SHP77 (cell line): Measurements from ENCODE around the gene UCHL1.
"Not testable (repeated sequence)": the region's sequence is repeated elsewhere in the genome, so short reads cannot be mapped to it uniquely, and the experiment has no call there.

Source experiments
- DNase-seq, 2 experiments: peaks; one replicate each; lab custom pipeline; 2025; lab: John Stamatoyannopoulos, UW

Gene UCHL1

GRCh38 chr4:41290479-41290878, 33.8 kb downstream of the UCHL1 start:
- no peak for DNase-seq

- no peak for DNase-seq
These were observed 37.8 kb downstream of the UCHL1 start for GRCh38 chr4:41294445-41295062.

- DNase-seq: no peak
These were observed 40.3 kb downstream of the UCHL1 start for GRCh38 chr4:41296995-41297394.

GRCh38 chr4:41297832-41298231, 41.1 kb downstream of the UCHL1 start:
- DNase-seq: no peak

- DNase-seq: no peak
These were observed 42.8 kb downstream of the UCHL1 start for GRCh38 chr4:41299486-41299885.

GRCh38 chr4:41301137-41301536, 44.4 kb downstream of the UCHL1 start:
- DNase-seq: no peak

GRCh38 chr4:41303372-41304118, 46.8 kb downstream of the UCHL1 start:
- DNase-seq: no peak

GRCh38 chr4:41304221-41304620, 47.5 kb downstream of the UCHL1 start:
- DNase-seq: no peak

GRCh38 chr4:41305476-41305875, 48.7 kb downstream of the UCHL1 start:
- no peak for DNase-seq

- no peak for DNase-seq
These were observed 50.9 kb downstream of the UCHL1 start for GRCh38 chr4:41307638-41308037.

GRCh38 chr4:41308398-41308797, 51.7 kb downstream of the UCHL1 start:
- no peak for DNase-seq

- DNase-seq: not testable (repeated sequence)
These were observed 58.7 kb downstream of the UCHL1 start for GRCh38 chr4:41315426-41315825.

- no peak for DNase-seq
These were observed 59.1 kb downstream of the UCHL1 start for GRCh38 chr4:41315862-41316261.
